HEK293T (cell line): ENCODE data around the gene MBD3L3.
A peak's percentile ranks its signal among the peaks of the same experiment; 100 is the strongest.
"Not testable (repeated sequence)": the region's sequence is repeated elsewhere in the genome, so short reads cannot be mapped to it uniquely, and the experiment has no call there.

Experiments
- CTCF ChIA-PET: fragments of 350-600 bp; formaldehyde crosslinking; extraction: SDS; loops from one replicate; lab custom pipeline; 2021; ENCODE audit warnings: antibody characterized with exemption, inconsistent platforms; lab: Yijun Ruan, JAX
- POLR2A ChIA-PET: fragments of 350-600 bp; formaldehyde crosslinking; extraction: SDS; loops from one replicate; lab custom pipeline; 2020; ENCODE audit warnings: antibody characterized with exemption, inconsistent platforms; lab: Yijun Ruan, JAX
- DNase-seq: peaks from one replicate; pipeline ENCODE4 v3.0.0; 2012; ENCODE audit warnings: mixed read lengths; ENCODE audit errors: extremely low spot score
- ARNT ChIP-seq: fragments of 450-650 bp; IDR thresholded peaks from 2 replicates; pipeline ENCODE4 v1.6.1; 2017; ENCODE audit warnings: mild to moderate bottlenecking
- BHLHE40 ChIP-seq: fragments of 450-650 bp; IDR thresholded peaks from 2 replicates; pipeline ENCODE4 v1.6.1; 2016; ENCODE audit warnings: mild to moderate bottlenecking, moderate library complexity, borderline replicate concordance
- CTBP1 ChIP-seq: fragments of 450-650 bp; IDR thresholded peaks from 2 replicates; pipeline ENCODE4 v1.6.1; 2016; ENCODE audit warnings: borderline replicate concordance
- ELF4 ChIP-seq: fragments of 450-650 bp; IDR thresholded peaks from 2 replicates; pipeline ENCODE4 v1.6.1; 2017; ENCODE audit warnings: antibody characterized with exemption
- FOXA1 ChIP-seq: fragments of 450-650 bp; IDR thresholded peaks from 2 replicates; pipeline ENCODE4 v1.6.1; 2016; ENCODE audit warnings: mild to moderate bottlenecking
- FOXK2 ChIP-seq: fragments of 450-650 bp; IDR thresholded peaks from 2 replicates; pipeline ENCODE4 v1.6.1; 2016; ENCODE audit warnings: mild to moderate bottlenecking
- FOXM1 ChIP-seq: fragments of 450-650 bp; IDR thresholded peaks from 2 replicates; pipeline ENCODE4 v1.6.1; 2017; ENCODE audit warnings: mild to moderate bottlenecking, borderline replicate concordance
- HDGF ChIP-seq: fragments of 450-650 bp; IDR thresholded peaks from 2 replicates; pipeline ENCODE4 v1.6.1; 2017; ENCODE audit warnings: antibody characterized with exemption, borderline replicate concordance
- L3MBTL2 ChIP-seq: fragments of 450-650 bp; conservative IDR thresholded peaks from 2 replicates; pipeline ENCODE4 v1.6.1; 2016; ENCODE audit warnings: mild to moderate bottlenecking
- LEF1 ChIP-seq: fragments of 450-650 bp; IDR thresholded peaks from 2 replicates; pipeline ENCODE4 v1.6.1; 2017; ENCODE audit warnings: mild to moderate bottlenecking, borderline replicate concordance
- NFRKB ChIP-seq: fragments of 450-650 bp; IDR thresholded peaks from 2 replicates; pipeline ENCODE4 v1.6.1; 2016; ENCODE audit warnings: mild to moderate bottlenecking, moderate library complexity
- PKNOX1 ChIP-seq: fragments of 450-650 bp; IDR thresholded peaks from 2 replicates; pipeline ENCODE4 v1.6.1; 2016
- SP1 ChIP-seq: fragments of 450-650 bp; IDR thresholded peaks from 2 replicates; pipeline ENCODE4 v1.6.1; 2017
- SUZ12 ChIP-seq: fragments of 450-650 bp; IDR thresholded peaks from 2 replicates; pipeline ENCODE4 v1.6.1; 2016; ENCODE audit warnings: mild to moderate bottlenecking
- TARDBP ChIP-seq: fragments of 450-650 bp; IDR thresholded peaks from 2 replicates; pipeline ENCODE4 v1.6.1; 2016
- ZNF384 ChIP-seq: fragments of 450-650 bp; IDR thresholded peaks from 2 replicates; pipeline ENCODE4 v1.6.1; 2016

MBD3L3 gene

GRCh38 chr19:7074705-7075282, 16.3 kb upstream of the MBD3L3 start:
- no peak for TF ChIP-seq LEF1
- TF ChIP-seq CTBP1 = no peak
- TF ChIP-seq FOXM1 = no peak
- TF ChIP-seq FOXA1 = no peak
- TF ChIP-seq TARDBP = no peak
- POLR2A ChIA-PET = no interaction called here
- no peak for DNase-seq
- CTCF ChIA-PET = no interaction called here

GRCh38 chr19:7072541-7072940, 14.1 kb upstream of the MBD3L3 start:
- TF ChIP-seq NFRKB (no peak), FOXK2 (no peak), ZNF384 (no peak), LEF1 (no peak)
- ChIA-PET CTCF (no interaction called here), POLR2A (no interaction called here)
- no peak for DNase-seq

- CTCF ChIA-PET = no interaction called here
- no peak for DNase-seq
Observed at GRCh38 chr19:7069904-7070226, 11.4 kb upstream of the MBD3L3 start.

GRCh38 chr19:7069042-7069903, 10.8 kb upstream of the MBD3L3 start, which contains the start of gene ZNF557:
TSS of gene ZNF557 (plus strand) at chr19:7069703. CDS start at chr19:7075075, 5,372 bp downstream.
- ChIA-PET POLR2A (interaction anchor here (0.7 to 3.4 kb wide), 11 partner anchors 12 to 870 kb away, joined by 3 to 31 read pairs (median 4); partner anchors contain the start of genes MBD3L5 and MCOLN1), CTCF (no interaction called here)
- TF ChIP-seq PKNOX1 (peak; percentile 87), ELF4 (peak; percentile 79), L3MBTL2 (no peak), SP1 (no peak), FOXM1 (no peak), NFRKB (no peak), HDGF (no peak), LEF1 (no peak), FOXK2 (no peak), SUZ12 (no peak), FOXA1 (no peak), TARDBP (no peak), CTBP1 (no peak)
- peak; percentile 93 for DNase-seq

More at GRCh38 chr19:7069904-7070226, 11.4 kb upstream of the MBD3L3 start:
- TF ChIP-seq PKNOX1 (no peak), FOXA1 (no peak), SP1 (no peak), ZNF384 (no peak), SUZ12 (no peak), CTBP1 (no peak), HDGF (no peak), L3MBTL2 (no peak), FOXM1 (no peak), BHLHE40 (no peak), NFRKB (no peak), ARNT (no peak)
- POLR2A ChIA-PET = interaction anchor here (1.0 to 3.4 kb wide), 9 partner anchors 12 to 870 kb away, joined by 3 to 31 read pairs (median 4); partner anchors contain the start of gene MCOLN1

- DNase-seq = no peak
- ChIA-PET CTCF (no interaction called here), POLR2A (interaction anchor here (0.7 to 3.4 kb wide), 9 partner anchors 13 to 869 kb away, joined by 3 to 31 read pairs (median 3); partner anchors contain the start of genes MBD3L5 and MCOLN1)
- TF ChIP-seq ZNF384 = no peak
- no peak for TF ChIP-seq LEF1
- TF ChIP-seq TARDBP = no peak
- TF ChIP-seq HDGF = no peak
- no peak for TF ChIP-seq SP1
Observed at GRCh38 chr19:7068599-7068998, 10.1 kb upstream of the MBD3L3 start.

- TF ChIP-seq FOXA1 = no peak
- no peak for TF ChIP-seq PKNOX1
- no peak for TF ChIP-seq SP1
- CTCF ChIA-PET = no interaction called here
- DNase-seq = no peak
- POLR2A ChIA-PET = interaction anchor here (3.4 kb wide), 1 partner anchor 32 kb away, joined by 31 read pairs; no protein-coding TSS in a partner anchor
Observed at GRCh38 chr19:7067716-7068115, 9.2 kb upstream of the MBD3L3 start.

GRCh38 chr19:7067122-7067521, 8.6 kb upstream of the MBD3L3 start:
- DNase-seq, POLR2A ChIA-PET, CTCF ChIA-PET: not testable (repeated sequence)
